Measurements from ENCODE around the gene MUTYH.

The MUTYH gene

GRCh38 chr1:45306905-45307304 lies 33.3 kb downstream of the MUTYH start:
- H3K4me3 ChIP-seq (ENCODE audit: low read depth, low read length), result no peak overlapping the region
- in situ Hi-C loops (cut with HindIII; ENCODE audit: low pct_ligation_motif_present, low sequenced_read_pairs), result loop anchor here (25.0 kb wide), 1 partner anchor 295 kb away; the partner anchor contains the start of genes HECTD3 and UROD
- no peaks in the 10 kb centered on the region for H3K36me3 ChIP-seq (replicated peaks)
- no peak for DNase-seq
- no peak for TF ChIP-seq CTCF (IDR thresholded peaks at IDR 0.05; ENCODE audit: low read depth, low read length, missing control alignments)
- no peaks in the 10 kb centered on the region for H3K27me3 ChIP-seq (replicated peaks)
- H3K27ac ChIP-seq, result peak overlapping the region; percentile 35

GRCh38 chr1:45306319-45306718 lies 33.9 kb downstream of the MUTYH start:
- Histone ChIP-seq H3K27ac (peak overlapping the region; percentile 35), H3K4me3 (ENCODE audit: low read depth, low read length) (no peak overlapping the region), H3K36me3 (replicated peaks) (no peaks in the 10 kb centered on the region), H3K27me3 (replicated peaks) (no peaks in the 10 kb centered on the region)
- peak; percentile 43 for DNase-seq
- in situ Hi-C loops (cut with HindIII; ENCODE audit: low pct_ligation_motif_present, low sequenced_read_pairs), result loop anchor here (25.0 kb wide), 1 partner anchor 294 kb away; the partner anchor contains the start of genes HECTD3 and UROD
- TF ChIP-seq CTCF (IDR thresholded peaks at IDR 0.05; ENCODE audit: low read depth, low read length, missing control alignments), result no peak

GRCh38 chr1:45305231-45305630 lies 35.0 kb downstream of the MUTYH start:
- no peak overlapping the region for H3K27ac ChIP-seq
- in situ Hi-C loops (cut with HindIII; ENCODE audit: low pct_ligation_motif_present, low sequenced_read_pairs), result loop anchor here (25.0 kb wide), 1 partner anchor 293 kb away; the partner anchor contains the start of genes HECTD3 and UROD
- no peak for TF ChIP-seq CTCF (IDR thresholded peaks at IDR 0.05; ENCODE audit: low read depth, low read length, missing control alignments)
- no peaks in the 10 kb centered on the region for H3K36me3 ChIP-seq (replicated peaks)
- no peak overlapping the region for H3K4me3 ChIP-seq (ENCODE audit: low read depth, low read length)
- DNase-seq, result no peak
- H3K27me3 ChIP-seq (replicated peaks), result no peaks in the 10 kb centered on the region

GRCh38 chr1:45304311-45305081 lies 35.7 kb downstream of the MUTYH start:
- no peak for DNase-seq
- H3K4me3 ChIP-seq (ENCODE audit: low read depth, low read length), result peak overlapping the region; percentile 72
- no peak for TF ChIP-seq CTCF (IDR thresholded peaks at IDR 0.05; ENCODE audit: low read depth, low read length, missing control alignments)

GRCh38 chr1:45303520-45304310 lies 36.5 kb downstream of the MUTYH start:
- peak overlapping the region; percentile 72 for H3K4me3 ChIP-seq (ENCODE audit: low read depth, low read length)
- in situ Hi-C loops (cut with HindIII; ENCODE audit: low pct_ligation_motif_present, low sequenced_read_pairs), result loop anchor here (25.0 kb wide), 1 partner anchor 291 kb away; the partner anchor contains the start of genes HECTD3 and UROD

More at GRCh38 chr1:45304311-45305081, 35.7 kb downstream of the MUTYH start:
- no peaks in the 10 kb centered on the region for H3K27me3 ChIP-seq (replicated peaks)
- in situ Hi-C loops (cut with HindIII; ENCODE audit: low pct_ligation_motif_present, low sequenced_read_pairs), result loop anchor here (25.0 kb wide), 1 partner anchor 292 kb away; the partner anchor contains the start of genes HECTD3 and UROD
- no peaks in the 10 kb centered on the region for H3K36me3 ChIP-seq (replicated peaks)
- peak overlapping the region; percentile 63 for H3K27ac ChIP-seq

More at GRCh38 chr1:45303520-45304310, 36.5 kb downstream of the MUTYH start:
- Histone ChIP-seq H3K27me3 (replicated peaks) (no peaks in the 10 kb centered on the region), H3K36me3 (replicated peaks) (no peaks in the 10 kb centered on the region), H3K27ac (peak overlapping the region; percentile 67)
- DNase-seq, result peak; percentile 98
- peak; percentile 78 for TF ChIP-seq CTCF (IDR thresholded peaks at IDR 0.05; ENCODE audit: low read depth, low read length, missing control alignments)
